Mesenchymal stem cell (in vitro differentiated cells and primary cell): ENCODE results near the gene ACVRL1.
A peak's percentile ranks its signal among the peaks of the same experiment; 100 is the strongest.

Experiments
- DNase-seq: peaks from one replicate; pipeline ENCODE4 v3.0.0-alpha.2; 2013
- H2AFZ ChIP-seq: one replicate; pipeline ENCODE4 v1.6.1; 2013; ENCODE audit warnings: low read depth, mild to moderate bottlenecking, control low read depth, inconsistent platforms, low read length, moderate library complexity
- H2AK5ac ChIP-seq: 2 replicates; pipeline ENCODE4 v1.6.1; 2013; ENCODE audit warnings: low read length, moderate library complexity, mild to moderate bottlenecking, inconsistent platforms; ENCODE audit not compliant: severe bottlenecking
- H2BK120ac ChIP-seq: one replicate; pipeline ENCODE4 v1.6.1; 2013; ENCODE audit warnings: low read depth, mild to moderate bottlenecking, inconsistent platforms, low read length, moderate library complexity
- H2BK12ac ChIP-seq, 2 experiments: one replicate each; pipeline ENCODE4 v1.6.1; 2013; ENCODE audit warnings: inconsistent platforms in 2 of 2, low read length in 2 of 2, mild to moderate bottlenecking in 2 of 2, moderate library complexity in 2 of 2, control low read depth in 1 of 2
- H2BK15ac ChIP-seq: one replicate; pipeline ENCODE4 v1.6.1; 2013; ENCODE audit warnings: mild to moderate bottlenecking, low read depth, inconsistent platforms; ENCODE audit not compliant: poor library complexity, severe bottlenecking
- H2BK5ac ChIP-seq: 2 replicates; pipeline ENCODE4 v1.6.1; 2013; ENCODE audit warnings: low read depth, mild to moderate bottlenecking, low read length, control low read depth, inconsistent platforms; ENCODE audit not compliant: poor library complexity, severe bottlenecking
- H3K14ac ChIP-seq, 2 experiments: one replicate each; pipeline ENCODE4 v1.6.1; 2013; ENCODE audit warnings: inconsistent platforms in 2 of 2, low read length in 2 of 2, control low read depth in 1 of 2, mild to moderate bottlenecking in 1 of 2, moderate library complexity in 1 of 2
- H3K18ac ChIP-seq, 2 experiments: one replicate each; pipeline ENCODE4 v1.6.1; 2013; ENCODE audit warnings: inconsistent platforms in 2 of 2, low read length in 2 of 2, control low read depth in 1 of 2, low read depth in 1 of 2, mild to moderate bottlenecking in 1 of 2
- H3K23ac ChIP-seq, 2 experiments: one replicate each; pipeline ENCODE4 v1.6.1; 2013; ENCODE audit warnings: inconsistent platforms in 2 of 2, low read length in 2 of 2, mild to moderate bottlenecking in 2 of 2, moderate library complexity in 2 of 2, control low read depth in 1 of 2
- H3K27ac ChIP-seq: 2 replicates; pipeline ENCODE4 v1.5.1; 2013; ENCODE audit warnings: mild to moderate bottlenecking, moderate library complexity, low read length, control low read depth, inconsistent platforms; ENCODE audit not compliant: poor library complexity, severe bottlenecking
- H3K27me3 ChIP-seq, 2 experiments: 2 replicates each; pipeline versions ENCODE4 v1.6.1 to v1.7.0; 2013; ENCODE audit warnings: low read length in 2 of 2, mild to moderate bottlenecking in 2 of 2, moderate library complexity in 2 of 2, control low read depth in 1 of 2, inconsistent platforms in 1 of 2; ENCODE audit not compliant: control insufficient read depth in 1 of 2, insufficient read depth in 1 of 2
- H3K36me3 ChIP-seq, 2 experiments: 2 replicates each; pipeline versions ENCODE4 v1.6.1 to v1.7.0; 2013; ENCODE audit warnings: low read length in 2 of 2, control low read depth in 1 of 2, inconsistent platforms in 1 of 2, low read depth in 1 of 2, mild to moderate bottlenecking in 1 of 2; ENCODE audit not compliant: insufficient read depth in 2 of 2, control insufficient read depth in 1 of 2
- H3K4ac ChIP-seq, 2 experiments: one replicate each; pipeline ENCODE4 v1.6.1; 2013; ENCODE audit warnings: inconsistent platforms in 2 of 2, low read length in 2 of 2, mild to moderate bottlenecking in 2 of 2, moderate library complexity in 2 of 2, control low read depth in 1 of 2, low read depth in 1 of 2
- H3K4me1 ChIP-seq: 2 replicates; pipeline ENCODE4 v1.6.1; 2013; ENCODE audit warnings: low read depth, low read length, control low read depth; ENCODE audit not compliant: control insufficient read depth, insufficient read depth
- H3K4me2 ChIP-seq: 2 replicates; pipeline ENCODE4 v1.6.1; 2013; ENCODE audit warnings: low read length, mild to moderate bottlenecking, inconsistent platforms; ENCODE audit not compliant: poor library complexity, severe bottlenecking
- H3K4me3 ChIP-seq, 2 experiments: 2 replicates each; pipeline versions ENCODE4 v1.5.1 to v1.7.0; 2013; ENCODE audit warnings: low read length in 2 of 2, mild to moderate bottlenecking in 2 of 2, control low read depth in 1 of 2, low read depth in 1 of 2; ENCODE audit not compliant: insufficient read depth in 1 of 2
- H3K79me1 ChIP-seq: replicated peaks from 2 replicates; pipeline ENCODE4 v1.6.1; 2013; ENCODE audit warnings: mild to moderate bottlenecking, control low read depth, low read length, inconsistent platforms; ENCODE audit not compliant: poor library complexity, severe bottlenecking
- H3K9ac ChIP-seq: 2 replicates; pipeline ENCODE4 v1.7.0; 2013; ENCODE audit warnings: mild to moderate bottlenecking, low read length, moderate library complexity
- H3K9me3 ChIP-seq: 2 replicates; pipeline ENCODE4 v1.7.0; 2013; ENCODE audit warnings: mild to moderate bottlenecking, low read length; ENCODE audit not compliant: control insufficient read depth
- H4K8ac ChIP-seq: one replicate; pipeline ENCODE4 v1.6.1; 2013; ENCODE audit warnings: inconsistent platforms, mild to moderate bottlenecking, low read length, moderate library complexity
- H4K91ac ChIP-seq: one replicate; pipeline ENCODE4 v1.6.1; 2013; ENCODE audit warnings: mild to moderate bottlenecking, low read length, inconsistent platforms
- WGBS: methylation state at CpG from one replicate; pipeline ENCODE4 v1.1.7; 2013; ENCODE audit warnings: mixed read lengths; 5-methylcytosine and 5-hydroxymethylcytosine counted together

The ACVRL1 gene

DNA sequence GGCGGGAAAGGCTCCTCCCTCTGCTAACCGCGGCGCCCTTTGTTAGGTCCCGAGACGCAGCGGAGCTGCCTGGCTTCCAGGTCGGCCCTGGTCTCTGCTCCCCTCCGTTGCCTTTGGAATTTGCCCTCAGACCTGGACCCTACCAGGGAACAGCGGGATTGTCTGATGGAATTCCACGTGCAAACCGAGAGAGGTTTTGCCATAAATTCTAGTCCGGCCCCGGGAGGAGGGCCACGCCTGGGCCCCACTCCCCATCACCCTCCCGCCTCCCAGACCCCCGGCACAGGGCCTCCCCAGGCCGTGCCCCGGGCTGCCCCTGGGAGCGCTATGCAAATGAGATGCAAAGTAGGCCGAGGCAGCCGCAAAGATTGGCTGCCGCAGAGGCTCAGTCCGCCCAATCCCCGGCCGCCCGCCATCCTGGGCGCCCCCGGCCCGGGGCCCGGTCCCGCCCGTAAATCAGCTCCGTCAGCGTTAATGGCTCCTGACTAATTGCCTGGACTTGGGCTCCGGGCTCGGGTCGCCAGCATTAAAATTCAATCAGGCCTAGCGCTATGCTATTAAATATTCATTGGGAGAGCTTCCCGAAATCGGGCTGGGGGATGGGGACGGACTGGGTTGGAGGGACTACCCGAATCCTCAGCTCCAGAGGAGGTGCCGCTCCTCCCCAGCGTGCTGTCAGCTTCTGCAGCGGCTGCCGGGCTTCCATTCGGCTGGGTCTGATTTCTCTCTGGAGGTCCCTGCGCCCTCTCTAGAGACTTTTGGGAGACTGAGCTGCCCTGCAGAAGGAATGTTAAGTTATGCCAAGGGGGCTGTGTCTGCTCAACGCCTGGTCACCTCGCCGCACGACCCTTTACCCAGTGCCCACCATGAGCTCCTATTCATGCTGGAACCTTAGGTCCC, 43.1 kb upstream of the ACVRL1 start:
- Histone ChIP-seq H3K9me3 (no peaks in the 10 kb centered on the region), H2BK15ac (peak overlapping the region; percentile 76), H2BK5ac (no peak overlapping the region), H3K23ac (no peak overlapping the region), H3K4ac (peak overlapping the region; percentile 27 to 32), H3K4me3 (peak overlapping the region; percentile 46 to 63), H3K4me1 (peaks cover 28% of the 10 kb centered on the region), H3K27ac (no peak overlapping the region), H3K4me2 (peak overlapping the region; percentile 88), H4K91ac (peak overlapping the region; percentile 58), H3K9ac (peak overlapping the region; percentile 54), H2BK120ac (peak overlapping the region; percentile 75), H3K18ac (peak overlapping the region; percentile 44 to 47), H3K27me3 (peaks cover 29 to 48% of the 10 kb centered on the region in 2 experiments), H4K8ac (peak overlapping the region; percentile 87), H3K79me1 (no peaks in the 10 kb centered on the region), H2AFZ (peak overlapping the region; percentile 58), H3K36me3 (no peaks in the 10 kb centered on the region), H3K14ac (peak overlapping the region in 1 of 2 experiments; percentile 1), H2AK5ac (no peak overlapping the region), H2BK12ac (peak overlapping the region; percentile 10 to 71)
- WGBS, result 2% methylated on average over 53 of the region's 53 CpGs
- DNase-seq, result peak; percentile 65

DNA sequence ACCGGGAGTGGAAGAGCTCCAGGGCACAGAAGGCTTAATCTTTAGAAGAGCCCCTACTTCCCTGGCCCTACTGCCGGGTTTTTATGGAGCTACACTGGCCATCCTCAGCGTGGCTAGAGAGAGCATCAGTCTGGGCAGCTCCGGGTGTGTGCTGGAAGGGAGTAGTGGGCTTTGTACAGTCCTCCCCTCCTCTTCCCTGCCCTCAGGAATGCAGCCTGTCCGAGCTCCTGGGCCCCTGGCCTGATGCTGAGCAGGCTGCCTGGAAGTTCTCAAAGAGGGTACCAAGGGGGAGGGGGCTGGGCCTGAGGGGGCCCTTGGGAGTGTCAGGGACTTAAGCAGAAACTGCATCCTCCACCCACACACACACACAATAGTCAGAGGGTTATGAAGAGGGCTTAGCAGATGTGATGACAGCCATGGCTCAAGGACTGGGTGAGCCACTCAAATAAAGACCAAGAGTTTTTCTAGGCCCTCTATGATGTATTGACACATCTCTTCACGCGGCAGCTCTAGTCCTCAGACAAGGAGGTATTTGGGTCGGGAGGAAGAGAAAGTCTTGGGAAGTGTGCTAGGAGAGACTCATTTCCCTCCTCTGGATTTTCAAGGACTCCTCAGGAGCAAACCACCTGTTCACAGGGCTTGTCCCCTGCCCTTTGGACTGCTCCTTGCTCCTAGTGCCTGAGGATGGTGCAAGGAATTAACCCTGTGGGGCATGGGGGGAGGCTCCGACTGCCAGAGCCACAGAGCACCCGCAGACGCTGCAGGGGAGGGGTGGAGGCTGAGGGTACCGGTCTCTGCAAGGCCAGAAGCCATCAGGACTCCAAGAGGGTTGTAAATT, 42.3 kb upstream of the ACVRL1 start:
- H2BK120ac ChIP-seq, result no peak overlapping the region
- H2BK5ac ChIP-seq, result no peak overlapping the region
- WGBS, result 29% methylated on average over 7 of the region's 12 CpGs
- peak overlapping the region; percentile 11 to 45 for H3K18ac ChIP-seq
- H3K23ac ChIP-seq, result peak overlapping the region in 1 of 2 experiments; percentile 6
- no peaks in the 10 kb centered on the region for H3K79me1 ChIP-seq
- DNase-seq, result no peak
- H2AK5ac ChIP-seq, result no peak overlapping the region
- no peak overlapping the region for H2AFZ ChIP-seq
- peak overlapping the region in 1 of 2 experiments; percentile 55 for H2BK12ac ChIP-seq
- H3K4me1 ChIP-seq, result peaks cover 33% of the 10 kb centered on the region
- H3K4ac ChIP-seq, result peak overlapping the region; percentile 8 to 27
- H2BK15ac ChIP-seq, result no peak overlapping the region
- no peak overlapping the region for H3K27ac ChIP-seq
- peaks cover 36 to 57% of the 10 kb centered on the region in 2 experiments for H3K27me3 ChIP-seq
- no peaks in the 10 kb centered on the region for H3K9me3 ChIP-seq
- H4K8ac ChIP-seq, result no peak overlapping the region
- peak overlapping the region; percentile 46 to 63 for H3K4me3 ChIP-seq
- H3K9ac ChIP-seq, result peak overlapping the region; percentile 54
- H3K36me3 ChIP-seq, result no peaks in the 10 kb centered on the region
- H4K91ac ChIP-seq, result peak overlapping the region; percentile 13
- peak overlapping the region; percentile 88 for H3K4me2 ChIP-seq
- peak overlapping the region in 1 of 2 experiments; percentile 1 for H3K14ac ChIP-seq

DNA sequence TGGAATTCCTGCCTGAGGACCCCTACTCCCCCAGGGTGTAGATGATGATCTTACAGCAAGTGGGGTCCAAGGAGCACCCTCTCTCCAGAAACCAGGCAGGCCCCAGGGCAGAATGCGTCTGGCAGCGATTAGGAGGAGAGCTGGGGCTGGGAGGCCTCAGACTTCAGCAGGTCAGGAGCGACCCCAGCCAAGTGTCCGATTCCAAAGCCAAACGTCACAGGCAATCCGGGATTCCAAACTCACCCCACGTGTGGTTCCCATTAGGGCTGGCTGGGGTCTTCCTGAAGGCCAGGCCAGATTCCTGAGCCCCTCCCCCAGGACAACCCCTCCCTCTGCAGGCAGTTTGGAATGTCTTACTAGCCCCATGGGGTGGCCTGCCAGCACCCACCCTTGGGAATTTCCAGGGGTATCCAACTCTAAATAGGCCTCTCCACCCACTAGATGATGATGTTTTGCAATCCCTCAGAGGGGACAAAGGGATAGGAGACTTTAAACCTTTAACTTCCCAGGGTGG, 41.5 kb upstream of the ACVRL1 start:
- Histone ChIP-seq H2BK12ac (no peak overlapping the region), H3K4me2 (no peak overlapping the region), H3K14ac (no peak overlapping the region), H3K27ac (no peak overlapping the region), H3K9me3 (no peaks in the 10 kb centered on the region), H3K4me1 (peaks cover 33% of the 10 kb centered on the region), H3K9ac (no peak overlapping the region), H3K36me3 (no peaks in the 10 kb centered on the region), H2BK15ac (peak overlapping the region; percentile 57), H3K18ac (no peak overlapping the region), H2AFZ (no peak overlapping the region), H2BK5ac (no peak overlapping the region), H3K4me3 (no peak overlapping the region), H3K4ac (no peak overlapping the region), H2BK120ac (no peak overlapping the region), H3K23ac (no peak overlapping the region), H2AK5ac (no peak overlapping the region), H3K79me1 (no peaks in the 10 kb centered on the region), H4K91ac (no peak overlapping the region), H3K27me3 (peaks cover 43 to 64% of the 10 kb centered on the region in 2 experiments), H4K8ac (no peak overlapping the region)
- no peak for DNase-seq
- WGBS, result 64% methylated on average over 7 of the region's 7 CpGs
